GM12878 (cell line): ENCODE results near the gene MAZ.

Experiments
- CEBPB ChIP-seq, 2 experiments: fragments of 150-350 bp in 1 of 2; IDR thresholded peaks; 2 replicates each; pipeline ENCODE4 v1.6.1; 2012 to 2014; ENCODE audit warnings: low read depth in 2 of 2, low read length in 2 of 2, borderline replicate concordance in 1 of 2, inconsistent platforms in 1 of 2
- CHD2 ChIP-seq: IDR thresholded peaks from 2 replicates; pipeline ENCODE4 v1.6.1; 2011; ENCODE audit warnings: low read depth, low read length, improper control_type of control experiment, borderline replicate concordance
- POLR2A ChIP-seq: IDR thresholded peaks from 2 replicates; pipeline ENCODE4 v1.6.1; 2011; ENCODE audit warnings: low read depth, mild to moderate bottlenecking, low read length
- TCF7 ChIP-seq: IDR thresholded peaks from 2 replicates; pipeline ENCODE4 v1.6.1; 2014; ENCODE audit warnings: antibody characterized with exemption, borderline replicate concordance

DNA sequence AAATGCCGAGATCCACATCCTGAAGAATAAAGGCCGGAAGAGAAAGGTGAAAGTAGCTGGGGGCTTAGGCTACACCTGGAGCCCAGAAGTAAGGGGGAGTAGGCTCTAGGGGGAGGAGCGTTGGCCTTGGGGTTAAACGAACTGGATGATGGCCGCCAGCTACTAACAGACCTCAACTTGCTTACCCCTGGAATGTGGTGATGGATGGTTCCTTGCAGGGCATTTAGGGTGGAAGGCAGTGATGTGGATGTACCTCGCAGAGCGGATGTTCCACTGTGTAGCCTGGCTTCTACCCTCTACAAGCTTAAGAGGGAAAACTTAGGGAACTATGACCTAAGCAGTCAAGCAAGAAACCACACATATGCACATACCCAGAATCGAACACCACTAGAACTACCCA is 2.3 kb upstream of the MAZ start:
- TF ChIP-seq POLR2A (no peak), TCF7 (no peak), CHD2 (no peak), CEBPB (IDR thresholded peaks at IDR 0.05; ENCODE audit: borderline replicate concordance in 1 of 2, low read depth in 2 of 2, low read length in 2 of 2) (no peak)
